ENCODE data around the gene TMEM59L. TPM values are rescaled to one million over a fixed set of nuclear protein-coding genes. Genes with fewer than 3 reads are reported as not detected.

Gene TMEM59L
- total and polyA plus RNA-seq, 2 of the 13 experiments (the other 11 are each of a cell fraction or from before 2014, with no cell fraction given), result 0.97 to 5.5 TPM

GRCh38 chr19:18610556-18611326 is 1.9 kb upstream of the TMEM59L start (continued):
- TF ChIP-seq ZNF280D (CRISPR knock-in tag; IDR thresholded peaks at IDR 0.05) (no peak), YEATS4 (CRISPR knock-in tag; IDR thresholded peaks at IDR 0.05; ENCODE audit: borderline replicate concordance) (peak; percentile 57; the same call in 1 of the 2 replicates), SMAD9 (CRISPR knock-in tag; IDR thresholded peaks at IDR 0.05) (no peak), POLR2G (IDR thresholded peaks at IDR 0.05; ENCODE audit: low read depth, low read length) (peak; percentile 73; the same call in 1 of the 2 replicates), TRIM24 (CRISPR knock-in tag; IDR thresholded peaks at IDR 0.05) (no peak), ZNF282 (IDR thresholded peaks at IDR 0.05; ENCODE audit: partially characterized antibody) (no peak), ZNF256 (CRISPR knock-in tag; conservative IDR thresholded peaks at IDR 0.05) (no peak), EZH2 (conservative IDR thresholded peaks at IDR 0.05; ENCODE audit: low read depth, low read length) (no peak), ZNF713 (CRISPR knock-in tag; IDR thresholded peaks at IDR 0.05) (no peak), STAT5B (CRISPR knock-in tag; IDR thresholded peaks at IDR 0.05) (0 out of 2 replicates have a peak, but pooled peaks have one; percentile 57), ELF3 (CRISPR knock-in tag; IDR thresholded peaks at IDR 0.05) (peak; percentile 51), HOXA5 (CRISPR knock-in tag; IDR thresholded peaks at IDR 0.05) (no peak), ATF7 (IDR thresholded peaks at IDR 0.05) (no peak), ATF7 (CRISPR knock-in tag; IDR thresholded peaks at IDR 0.05) (0 out of 2 replicates have a peak, but pooled peaks have one; percentile 25), ZNF850 (CRISPR knock-in tag; conservative IDR thresholded peaks at IDR 0.05) (no peak), HOXA3 (CRISPR knock-in tag; IDR thresholded peaks at IDR 0.05) (peak; percentile 57), ZMYM4 (CRISPR knock-in tag; IDR thresholded peaks at IDR 0.05) (no peak), U2AF1 (optimal IDR thresholded peaks at IDR 0.05; ENCODE audit: low read depth, low read length) (no peak), ZNF691 (CRISPR knock-in tag; IDR thresholded peaks at IDR 0.05; ENCODE audit: borderline replicate concordance, low read depth) (no peak), HNRNPK (IDR thresholded peaks at IDR 0.05; ENCODE audit: low read depth, low read length, poor library complexity, severe bottlenecking) (peak; percentile 72), ZNF3 (CRISPR knock-in tag; IDR thresholded peaks at IDR 0.05) (no peak), KLF12 (CRISPR knock-in tag; IDR thresholded peaks at IDR 0.05; ENCODE audit: borderline replicate concordance) (peak; percentile 49; the same call in 1 of the 2 replicates), KDM2A (CRISPR knock-in tag; IDR thresholded peaks at IDR 0.05; ENCODE audit: borderline replicate concordance, low read depth) (peak; percentile 88), KDM5B (CRISPR knock-in tag; IDR thresholded peaks at IDR 0.05; ENCODE audit: borderline replicate concordance) (peak; percentile 59; the same call in 1 of the 2 replicates), FOXP1 (IDR thresholded peaks at IDR 0.05) (no peak), FOXP1 (CRISPR knock-in tag; IDR thresholded peaks at IDR 0.05) (no peak; the same call in 1 of the 2 replicates)
